ENCODE measurements around the gene TRMO.

DNA sequence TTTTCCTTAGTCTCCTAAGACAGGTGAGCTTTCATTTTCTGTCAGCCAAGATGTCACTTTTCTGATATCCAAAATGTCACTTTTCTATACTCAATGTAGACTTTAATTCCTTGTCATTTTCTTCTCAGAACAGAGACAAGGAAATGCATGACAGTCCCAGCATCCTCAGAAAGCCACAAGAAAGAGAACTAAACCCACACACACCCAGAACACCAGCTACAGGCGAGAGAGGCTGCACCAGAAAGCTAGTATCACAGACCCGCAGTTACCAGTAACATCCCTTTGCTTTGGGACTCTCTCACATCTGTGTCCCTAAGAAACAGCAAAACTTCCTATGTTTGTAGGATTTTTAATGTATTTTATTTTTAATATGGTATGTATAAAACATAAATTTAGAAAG is 17.1 kb downstream of the TRMO start:
- TF ChIP-seq NR2C1 (IDR thresholded peaks at IDR 0.05): no peak
- TF ChIP-seq NR2C1 (tag; IDR thresholded peaks at IDR 0.05): no peak
- no peak for TF ChIP-seq CTCF (IDR thresholded peaks at IDR 0.05 in 2 of 3, conservative IDR thresholded peaks at IDR 0.05 in 1 of 3; ENCODE audit: insufficient read depth in 2 of 3, low read depth in 1 of 3, low read length in 3 of 3)
- no peak for TF ChIP-seq ZNF764 (CRISPR knock-in tag; IDR thresholded peaks at IDR 0.05; ENCODE audit: low read depth)
- TF ChIP-seq ZNF263 (CRISPR knock-in tag; IDR thresholded peaks at IDR 0.05; ENCODE audit: borderline replicate concordance): no peak
- TF ChIP-seq, protein P1, sequence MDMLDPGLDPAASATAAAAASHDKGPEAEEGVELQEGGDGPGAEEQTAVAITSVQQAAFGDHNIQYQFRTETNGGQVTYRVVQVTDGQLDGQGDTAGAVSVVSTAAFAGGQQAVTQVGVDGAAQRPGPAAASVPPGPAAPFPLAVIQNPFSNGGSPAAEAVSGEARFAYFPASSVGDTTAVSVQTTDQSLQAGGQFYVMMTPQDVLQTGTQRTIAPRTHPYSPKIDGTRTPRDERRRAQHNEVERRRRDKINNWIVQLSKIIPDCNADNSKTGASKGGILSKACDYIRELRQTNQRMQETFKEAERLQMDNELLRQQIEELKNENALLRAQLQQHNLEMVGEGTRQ (CRISPR knock-in tag; IDR thresholded peaks at IDR 0.05): no peak
- TF ChIP-seq NFIC (IDR thresholded peaks at IDR 0.05): no peak
- TF ChIP-seq RCOR1 (IDR thresholded peaks at IDR 0.05; ENCODE audit: borderline replicate concordance in 1 of 2, low read depth in 2 of 2, low read length in 2 of 2): no peak
- no peak for TF ChIP-seq RFX5 (IDR thresholded peaks at IDR 0.05; ENCODE audit: low read depth, low read length)
